H1 (cell line): ENCODE measurements around the gene C2CD4C. TPM values are rescaled to one million over a fixed set of nuclear protein-coding genes. Genes with fewer than 3 reads are reported as not detected.

Experiments used
- CTCF ChIA-PET: fragments of 300-600 bp; sonication (Branson Sonifier 250); formaldehyde crosslinking; loops from one replicate; lab custom pipeline; 2021; ENCODE audit not compliant: partially characterized antibody; lab: Charles Lee
- POLR2A ChIA-PET: fragments of 300-600 bp; sonication (Branson Sonifier 250); formaldehyde crosslinking; loops from one replicate; lab custom pipeline; 2021; ENCODE audit warnings: inconsistent platforms; ENCODE audit not compliant: partially characterized antibody; lab: Charles Lee
- DNase-seq, 2 experiments: peaks; one replicate each; pipeline versions ENCODE4 v3.0.0 to v3.0.0-alpha.2; 2010 to 2022; ENCODE audit warnings: low spot score in 2 of 2, low read depth in 1 of 2, mixed read lengths in 1 of 2
- FAIRE-seq: peaks from 2 replicates; lab custom pipeline; 2011; peaks lifted over from hg19 to GRCh38; lab: Jason Lieb, UNC
- H2AFZ ChIP-seq: 2 replicates; pipeline ENCODE4 v1.8.1; 2012; ENCODE audit warnings: low read length, inconsistent platforms
- H2AK5ac ChIP-seq: 2 replicates; pipeline ENCODE4 v1.6.1; 2013; ENCODE audit warnings: low read depth, low read length
- H2BK120ac ChIP-seq: replicated peaks from 2 replicates; pipeline ENCODE3; 2013; ENCODE audit warnings: low read depth, low read length, inconsistent platforms
- H2BK12ac ChIP-seq: 2 replicates; pipeline ENCODE4 v1.6.1; 2013; ENCODE audit warnings: low read depth, low read length
- H2BK15ac ChIP-seq: 2 replicates; pipeline ENCODE4 v1.6.1; 2013; ENCODE audit warnings: low read length
- H2BK20ac ChIP-seq: 2 replicates; pipeline ENCODE4 v1.6.1; 2013; ENCODE audit warnings: low read length
- H2BK5ac ChIP-seq: 2 replicates; pipeline ENCODE4 v1.6.1; 2013; ENCODE audit warnings: low read depth, low read length
- H3K14ac ChIP-seq: 2 replicates; pipeline ENCODE4 v1.6.1; 2013; ENCODE audit warnings: inconsistent platforms; ENCODE audit not compliant: insufficient read length
- H3K18ac ChIP-seq: 2 replicates; pipeline ENCODE4 v1.6.1; 2013; ENCODE audit warnings: low read length; ENCODE audit errors: extremely low read depth
- H3K23ac ChIP-seq: 2 replicates; pipeline ENCODE4 v1.6.1; 2013; ENCODE audit warnings: inconsistent platforms; ENCODE audit not compliant: insufficient read length
- H3K23me2 ChIP-seq: 2 replicates; pipeline ENCODE4 v1.6.1; 2013; ENCODE audit warnings: low read depth, low read length
- H3K27ac ChIP-seq: 2 replicates; pipeline ENCODE4 v1.6.1; 2011; ENCODE audit warnings: low read depth, low read length, inconsistent platforms
- H3K27me3 ChIP-seq, 4 experiments: replicated peaks in 1 of 4; 1 replicate in 1 of 4; 2 replicates in 3 of 4; pipeline versions ENCODE4 v1.6.1 to v1.8.1; 2011 to 2013; ENCODE audit warnings: low read length in 3 of 4, mild to moderate bottlenecking in 3 of 4, inconsistent platforms in 2 of 4, mixed read lengths in 2 of 4, moderate library complexity in 1 of 4; ENCODE audit not compliant: control insufficient read depth in 3 of 4, insufficient read depth in 3 of 4; ENCODE audit errors: extremely low read depth in 1 of 4
- H3K36me3 ChIP-seq, 4 experiments: 2 replicates each; pipeline versions ENCODE4 v1.6.1 to v1.8.1; 2011 to 2013; ENCODE audit warnings: mild to moderate bottlenecking in 4 of 4, low read length in 3 of 4, moderate library complexity in 2 of 4, control low read depth in 1 of 4, inconsistent platforms in 1 of 4; ENCODE audit not compliant: insufficient read depth in 4 of 4, control insufficient read depth in 2 of 4
- H3K4ac ChIP-seq: replicated peaks from 2 replicates; pipeline ENCODE3; 2013; ENCODE audit warnings: low read length, low read depth, mixed read lengths, inconsistent platforms; ENCODE audit not compliant: insufficient read length
- H3K4me1 ChIP-seq, 4 experiments: replicated peaks in 1 of 4; 1 replicate in 1 of 4; 2 replicates in 3 of 4; pipeline versions ENCODE4 v1.6.1 to v1.8.1; 2011 to 2013; ENCODE audit warnings: low read length in 3 of 4, inconsistent platforms in 2 of 4, mixed read lengths in 1 of 4; ENCODE audit not compliant: insufficient read depth in 4 of 4, control insufficient read depth in 3 of 4
- H3K4me2 ChIP-seq, 2 experiments: 2 replicates each; pipeline versions ENCODE4 v1.6.1 to v1.8.1; 2011 to 2013; ENCODE audit warnings: low read depth in 2 of 2, low read length in 2 of 2, control low read depth in 1 of 2, inconsistent platforms in 1 of 2, mild to moderate bottlenecking in 1 of 2; ENCODE audit not compliant: insufficient read depth in 1 of 2
- H3K4me3 ChIP-seq, 4 experiments: fragments of 200-600, 300-600 bp in 1 of 4; sonication (generic), shearing (Covaris generic), sonication (Bioruptor Twin) in 1 of 4; 2 replicates each; pipeline versions ENCODE4 v1.5.1 to v1.8.1; 2011 to 2016; ENCODE audit warnings: low read length in 4 of 4, low read depth in 3 of 4, control low read depth in 2 of 4, inconsistent platforms in 2 of 4, mild to moderate bottlenecking in 2 of 4, mixed read lengths in 1 of 4, moderate library complexity in 1 of 4; ENCODE audit not compliant: insufficient read depth in 2 of 4; ENCODE audit errors: extremely low read depth in 1 of 4
- H3K56ac ChIP-seq: replicated peaks from 2 replicates; pipeline ENCODE3; 2013; ENCODE audit warnings: low read depth, mild to moderate bottlenecking, mixed read lengths, low read length, inconsistent platforms; ENCODE audit not compliant: insufficient read length
- H3K79me1 ChIP-seq: 2 replicates; pipeline ENCODE4 v1.6.1; 2013; ENCODE audit warnings: low read depth, low read length, control low read depth
- H3K79me2 ChIP-seq, 2 experiments: 2 replicates each; pipeline versions ENCODE4 v1.6.1 to v1.8.1; 2012 to 2013; ENCODE audit warnings: low read length in 2 of 2, mild to moderate bottlenecking in 2 of 2, inconsistent platforms in 1 of 2; ENCODE audit not compliant: insufficient read depth in 2 of 2, control insufficient read depth in 1 of 2
- H3K9ac ChIP-seq, 4 experiments: replicated peaks in 1 of 4; 1 replicate in 1 of 4; 2 replicates in 3 of 4; pipeline versions ENCODE4 v1.6.1 to v1.8.1; 2011 to 2013; ENCODE audit warnings: low read depth in 3 of 4, low read length in 3 of 4, control low read depth in 2 of 4, mild to moderate bottlenecking in 2 of 4, moderate library complexity in 2 of 4, inconsistent platforms in 1 of 4; ENCODE audit errors: extremely low read depth in 1 of 4
- H3K9me3 ChIP-seq, 2 experiments: 2 replicates each; pipeline versions ENCODE4 v1.6.1 to v1.8.1; 2012 to 2013; ENCODE audit warnings: mild to moderate bottlenecking in 2 of 2, moderate library complexity in 2 of 2, control low read depth in 1 of 2, inconsistent platforms in 1 of 2, low read depth in 1 of 2, low read length in 1 of 2, mixed read lengths in 1 of 2; ENCODE audit not compliant: insufficient read depth in 2 of 2
- H4K20me1 ChIP-seq, 2 experiments: replicated peaks in 1 of 2; 2 replicates each; pipeline versions ENCODE3 to v1.8.1; 2011 to 2013; ENCODE audit warnings: inconsistent platforms in 2 of 2, low read length in 2 of 2, mild to moderate bottlenecking in 1 of 2; ENCODE audit not compliant: insufficient read depth in 2 of 2, control insufficient read depth in 1 of 2
- H4K5ac ChIP-seq: 2 replicates; pipeline ENCODE4 v1.6.1; 2013; ENCODE audit warnings: low read length, low read depth, mixed read lengths, inconsistent platforms; ENCODE audit not compliant: insufficient read length
- H4K8ac ChIP-seq: 2 replicates; pipeline ENCODE4 v1.8.0; 2013; ENCODE audit warnings: mild to moderate bottlenecking, moderate library complexity, low read length, inconsistent platforms; ENCODE audit not compliant: insufficient read depth; ENCODE audit errors: extremely low read depth
- H4K91ac ChIP-seq: replicated peaks from 2 replicates; pipeline ENCODE3; 2013; ENCODE audit warnings: low read length, mixed read lengths, inconsistent platforms; ENCODE audit not compliant: insufficient read length
- CEBPB ChIP-seq: IDR thresholded peaks from 2 replicates; pipeline ENCODE4 v1.6.1; 2012; ENCODE audit warnings: low read depth, low read length
- EGR1 ChIP-seq: IDR thresholded peaks from 2 replicates; pipeline ENCODE4 v1.6.1; 2011; ENCODE audit warnings: low read depth, low read length, borderline replicate concordance
- EP300 ChIP-seq, 2 experiments: IDR thresholded peaks; 1 replicate in 1 of 2; 2 replicates in 1 of 2; pipeline ENCODE4 v1.6.1; 2011 to 2012; ENCODE audit warnings: low read depth in 2 of 2, low read length in 2 of 2, mild to moderate bottlenecking in 2 of 2, borderline replicate concordance in 1 of 2, inconsistent platforms in 1 of 2, moderate library complexity in 1 of 2
- GABPA ChIP-seq: IDR thresholded peaks from 2 replicates; pipeline ENCODE4 v1.6.1; 2011; ENCODE audit warnings: mild to moderate bottlenecking, low read length, moderate library complexity, borderline replicate concordance; ENCODE audit not compliant: insufficient read depth
- MAX ChIP-seq: IDR thresholded peaks from 2 replicates; pipeline ENCODE4 v1.6.1; 2012; ENCODE audit warnings: inconsistent platforms
- RFX5 ChIP-seq: IDR thresholded peaks from 2 replicates; pipeline ENCODE4 v1.6.1; 2011; ENCODE audit warnings: low read depth, low read length, improper control_type of control experiment, borderline replicate concordance
- SIX5 ChIP-seq: IDR thresholded peaks from 2 replicates; pipeline ENCODE4 v1.6.1; 2011; ENCODE audit warnings: mild to moderate bottlenecking, low read depth, low read length
- SUZ12 ChIP-seq: fragments of 200-600 bp; sonication (generic); IDR thresholded peaks from 2 replicates; pipeline ENCODE4 v1.6.1; 2012; ENCODE audit warnings: mild to moderate bottlenecking, inconsistent platforms, low read length, moderate library complexity, mixed read lengths
- TBP ChIP-seq: IDR thresholded peaks from 2 replicates; pipeline ENCODE4 v1.6.1; 2011; ENCODE audit warnings: low read depth, low read length, improper control_type of control experiment
- WGBS, 2 experiments: shearing (Covaris generic) in 1 of 2; methylation state at CpG; one replicate each; pipeline versions ENCODE4 v1.1.6 to v1.1.7; 2013 to 2015; ENCODE audit warnings: low lambda C conversion rate in 2 of 2, mixed read lengths in 2 of 2, inconsistent platforms in 1 of 2, low coverage in 1 of 2, missing lambda C conversion rate in 1 of 2; ENCODE audit not compliant: insufficient replicate concordance in 2 of 2, insufficient coverage in 1 of 2, insufficient read length in 1 of 2; ENCODE audit errors: extremely low coverage in 1 of 2, missing lambda C conversion rate in 1 of 2; 5-methylcytosine and 5-hydroxymethylcytosine counted together
- polyA plus RNA-seq, 7 experiments: library from polyadenylated mRNA; depleted of rRNA in 3 of 7; stranded (reverse) in 5 of 7; unstranded in 2 of 7; fragments of >200 nt in 5 of 7; fragments of 200-250 nt in 2 of 7; gene quantifications; 1 replicate in 5 of 7; 2 replicates in 1 of 7; 4 replicates in 1 of 7; pipeline versions ENCODE4 v1.2.1 to v1.2.3, GENCODE V29; 2011 to 2013; ENCODE audit warnings: missing spikeins in 2 of 7, mixed read lengths in 2 of 7
- total RNA-seq: library from RNA; stranded (reverse); fragmentation: NEBNext Ultra II Directional; extraction: Animal tissue kit (Norgen Biotek cat#: 25700); gene quantifications from 2 replicates; pipeline ENCODE4 v1.2.1, GENCODE V29; 2021

The C2CD4C gene
- total and polyA plus RNA-seq, 2 of the 8 experiments (the other 6 are each of a cell fraction or from before 2014, with no cell fraction given), result 3.8 to 6.3 TPM

GRCh38 chr19:370641-371330, 38.2 kb downstream of the C2CD4C start:
- Histone ChIP-seq H3K36me3 (no peaks in the 10 kb centered on the region), H4K20me1 (no peaks in the 10 kb centered on the region), H2BK20ac (no peak overlapping the region), H4K8ac (no peak overlapping the region), H3K27me3 (no peaks in the 10 kb centered on the region), H2BK5ac (no peak overlapping the region), H2BK15ac (no peak overlapping the region), H2BK120ac (no peak overlapping the region), H3K27ac (no peak overlapping the region), H3K9ac (no peak overlapping the region), H3K23me2 (no peaks in the 10 kb centered on the region), H3K4ac (no peak overlapping the region), H3K56ac (no peak overlapping the region), H2AFZ (no peak overlapping the region), H3K14ac (no peak overlapping the region), H2BK12ac (no peak overlapping the region), H3K4me1 (no peaks in the 10 kb centered on the region), H3K4me3 (no peak overlapping the region), H3K23ac (no peak overlapping the region), H3K79me1 (no peaks in the 10 kb centered on the region), H4K91ac (no peak overlapping the region), H3K9me3 (no peaks in the 10 kb centered on the region; a peak in 1 of 4 replicates), H3K4me2 (no peak overlapping the region), H2AK5ac (no peak overlapping the region), H3K79me2 (no peaks in the 10 kb centered on the region), H4K5ac (no peak overlapping the region), H3K18ac (no peak overlapping the region)
- POLR2A ChIA-PET, result interaction anchor here (0.7 to 1.0 kb wide), 2 partner anchors 9 to 23 kb away, joined by 3 read pairs; no protein-coding TSS in a partner anchor
- DNase-seq (no peak), FAIRE-seq (no peak)
- CTCF ChIA-PET, result interaction anchor here (0.9 to 4.6 kb wide), 12 partner anchors 8 to 140 kb away, joined by 3 to 25 read pairs (median 4); no protein-coding TSS in a partner anchor
- WGBS, 2 experiments, result 92% methylated on average over 37 of the region's 43 CpGs; no CpG with 5 or more reads in 1 of the 2 experiments
- no peak for TF ChIP-seq RFX5
- TF ChIP-seq TBP, result no peak
- TF ChIP-seq MAX, result no peak
- no peak for TF ChIP-seq CEBPB
- no peak for TF ChIP-seq GABPA
- no peak for TF ChIP-seq SUZ12
- TF ChIP-seq EP300 (IDR thresholded peaks at IDR 0.05; ENCODE audit: borderline replicate concordance in 1 of 2, low read depth in 2 of 2, low read length in 2 of 2), result no peak
- TF ChIP-seq EGR1, result no peak
- TF ChIP-seq SIX5, result no peak
